GM19351 (cell line): ENCODE results near the gene ANKRD40.
"Not testable (repeated sequence)": the region's sequence is repeated elsewhere in the genome, so short reads cannot be mapped to it uniquely, and the experiment has no call there.

ENCODE experiments used
- ATAC-seq: cut with Tn5 transposase; IDR thresholded peaks from one replicate; pipeline ENCODE4 v1.9.1; 2021; ENCODE audit warnings: mild to moderate bottlenecking, moderate library complexity; ENCODE audit not compliant: unreplicated experiment

ANKRD40 gene

GRCh38 chr17:50715471-50715870, 7.8 kb upstream of the ANKRD40 start:
- no peak for ATAC-seq

- ATAC-seq = no peak
These were observed 4.9 kb upstream of the ANKRD40 start for GRCh38 chr17:50712641-50713040.

GRCh38 chr17:50710650-50711049, 2.9 kb upstream of the ANKRD40 start:
- no peak for ATAC-seq

- ATAC-seq = no peak
These were observed 2.3 kb upstream of the ANKRD40 start for GRCh38 chr17:50710025-50710424.

- ATAC-seq = not testable (repeated sequence)
These were observed 1.3 kb upstream of the ANKRD40 start for GRCh38 chr17:50709053-50709452.

GRCh38 chr17:50708050-50709000, 611 bp upstream of the ANKRD40 start:
- no peak for ATAC-seq

- ATAC-seq = no peak
These were observed 4.6 kb downstream of the ANKRD40 start for GRCh38 chr17:50703162-50703561.

- no peak for ATAC-seq
These were observed 8.3 kb downstream of the ANKRD40 start for GRCh38 chr17:50699410-50699809.

- ATAC-seq = no peak
These were observed 9.9 kb downstream of the ANKRD40 start for GRCh38 chr17:50697663-50698272.

GRCh38 chr17:50697062-50697461, 10.7 kb downstream of the ANKRD40 start:
- ATAC-seq = no peak

- ATAC-seq = no peak
These were observed 11.3 kb downstream of the ANKRD40 start for GRCh38 chr17:50696365-50696879.

GRCh38 chr17:50693036-50693682, 14.6 kb downstream of the ANKRD40 start:
- ATAC-seq = no peak

- no peak for ATAC-seq
These were observed 15.2 kb downstream of the ANKRD40 start for GRCh38 chr17:50692448-50693035.

GRCh38 chr17:50691550-50692447, 15.9 kb downstream of the ANKRD40 start:
- ATAC-seq = no peak

- no peak for ATAC-seq
These were observed 16.7 kb downstream of the ANKRD40 start for GRCh38 chr17:50690887-50691549.

- no peak for ATAC-seq
These were observed 17.5 kb downstream of the ANKRD40 start for GRCh38 chr17:50689956-50690886.

- ATAC-seq = no peak
These were observed 18.5 kb downstream of the ANKRD40 start for GRCh38 chr17:50689251-50689650.

- no peak for ATAC-seq
These were observed 19.5 kb downstream of the ANKRD40 start for GRCh38 chr17:50688245-50688644.
